Activated naive CD4-positive, alpha-beta T cell treated with anti-CD3 and anti-CD28 coated beads for 36 hours (primary cell): ENCODE results near the gene PFN3. TPM values are rescaled to one million over a fixed set of nuclear protein-coding genes. Genes with fewer than 3 reads are reported as not detected.
A peak's percentile ranks its signal among the peaks of the same experiment; 100 is the strongest.
"Not testable (repeated sequence)": the region's sequence is repeated elsewhere in the genome, so short reads cannot be mapped to it uniquely, and the experiment has no call there.

Experiments used
- CTCF ChIA-PET: fragments of 350-600 bp; sonication (Branson Sonifier 250); formaldehyde crosslinking; loops from one replicate; lab custom pipeline; 2021; ENCODE audit warnings: antibody characterized with exemption; lab: Charles Lee
- DNase-seq: peaks from one replicate; pipeline ENCODE4 v3.0.0-alpha.2; 2020
- H3K27ac Mint-ChIP-seq: one replicate; pipeline ENCODE4 v1.8.0; 2021; ENCODE audit warnings: mild to moderate bottlenecking, mixed read lengths
- H3K27me3 Mint-ChIP-seq: one replicate; pipeline ENCODE4 v1.8.0; 2021; ENCODE audit warnings: low read depth, mixed read lengths
- H3K36me3 Mint-ChIP-seq: one replicate; pipeline ENCODE4 v1.8.0; 2021; ENCODE audit warnings: low read depth, mixed read lengths
- H3K4me1 Mint-ChIP-seq: one replicate; pipeline ENCODE4 v1.8.0; 2021; ENCODE audit warnings: low read depth, mixed read lengths
- H3K4me3 Mint-ChIP-seq: one replicate; pipeline ENCODE4 v1.8.0; 2021; ENCODE audit warnings: mild to moderate bottlenecking, moderate library complexity, mixed read lengths
- H3K9me3 Mint-ChIP-seq: one replicate; pipeline ENCODE4 v1.8.0; 2021; ENCODE audit warnings: mixed read lengths
- intact Hi-C: fragments of 100-400 bp; cut with micrococcal nuclease; formaldehyde crosslinking; loops from one replicate; pipeline ENCODE4 v1.15.1; 2023
- total RNA-seq, 2 experiments: library from RNA; stranded (reverse); gene quantifications; one replicate each; pipeline ENCODE4 v1.2.3, GENCODE V29; 2021

PFN3 gene
- total RNA-seq, 2 experiments from 2014 or later, result not detected

GRCh38 chr5:177428574-177429217 is 28.2 kb upstream of the PFN3 start:
- Mint-ChIP-seq H3K36me3 (peaks cover 55% of the 10 kb centered on the region), H3K27me3 (no peaks in the 10 kb centered on the region), H3K9me3 (no peaks in the 10 kb centered on the region), H3K4me3 (peak overlapping the region; percentile 95), H3K27ac (peak overlapping the region; percentile 95), H3K4me1 (peaks cover 57% of the 10 kb centered on the region)
- no peak for DNase-seq
- CTCF ChIA-PET, result interaction anchor here (0.7 to 10.3 kb wide), 5 partner anchors 15 to 116 kb away, joined by 3 to 111 read pairs (median 6); no protein-coding TSS in a partner anchor
- intact Hi-C loops, result loop anchor here (1.0 to 5.0 kb wide), 7 partner anchors 12 to 1041 kb away; partner anchors contain the start of genes HIGD2A, NOP16 and RNF44

- no peaks in the 10 kb centered on the region for H3K27me3 Mint-ChIP-seq
- H3K27ac Mint-ChIP-seq, result peak overlapping the region; percentile 95
- H3K4me3 Mint-ChIP-seq, result peak overlapping the region; percentile 95
- peaks cover 52% of the 10 kb centered on the region for H3K4me1 Mint-ChIP-seq
- H3K36me3 Mint-ChIP-seq, result peaks cover 50% of the 10 kb centered on the region
- DNase-seq, result peak; percentile 61
- CTCF ChIA-PET, result interaction anchor here (1.2 to 10.3 kb wide), 6 partner anchors 14 to 116 kb away, joined by 3 to 111 read pairs (median 5); no protein-coding TSS in a partner anchor
- H3K9me3 Mint-ChIP-seq, result no peaks in the 10 kb centered on the region
- intact Hi-C loops, result loop anchor here (2.0 to 5.0 kb wide), 3 partner anchors 65 to 1041 kb away; partner anchors contain the start of genes HIGD2A, NOP16 and RNF44
Observed at GRCh38 chr5:177427919-177428573, 27.6 kb upstream of the PFN3 start.

GRCh38 chr5:177427211-177427822 is 26.9 kb upstream of the PFN3 start:
- intact Hi-C loops, result loop anchor here (2.0 to 5.0 kb wide), 3 partner anchors 65 to 1040 kb away; partner anchors contain the start of genes HIGD2A, NOP16 and RNF44
- DNase-seq, result no peak
- CTCF ChIA-PET, result interaction anchor here (0.5 to 10.3 kb wide), 9 partner anchors 13 to 115 kb away, joined by 3 to 111 read pairs (median 4); no protein-coding TSS in a partner anchor
- Mint-ChIP-seq H3K27ac (peak overlapping the region; percentile 95), H3K4me3 (peak overlapping the region; percentile 95), H3K9me3 (no peaks in the 10 kb centered on the region), H3K4me1 (peaks cover 46% of the 10 kb centered on the region), H3K27me3 (no peaks in the 10 kb centered on the region), H3K36me3 (peaks cover 47% of the 10 kb centered on the region)

GRCh38 chr5:177426566-177427210 is 26.2 kb upstream of the PFN3 start, which contains the start of gene GRK6:
TSS of gene GRK6 (plus strand) at chr5:177426676. CDS start at chr5:177426846, 170 bp downstream.
- intact Hi-C loops, result loop anchor here (1.0 to 5.0 kb wide), 8 partner anchors 23 to 1039 kb away; partner anchors contain the start of genes HIGD2A, LMAN2, NOP16 and NSD1
- Mint-ChIP-seq H3K4me1 (peaks cover 40% of the 10 kb centered on the region), H3K4me3 (peak within 1 kb of the TSS; percentile 95), H3K9me3 (no peaks in the 10 kb centered on the region), H3K27ac (peak within 1 kb of the TSS; percentile 95), H3K27me3 (no peaks in the 10 kb centered on the region), H3K36me3 (peaks cover 43% of the 10 kb centered on the region)
- CTCF ChIA-PET, result interaction anchor here (0.5 to 10.3 kb wide), 9 partner anchors 19 to 114 kb away, joined by 3 to 111 read pairs (median 4); no protein-coding TSS in a partner anchor
- peak; percentile 79 for DNase-seq

GRCh38 chr5:177425801-177426565 is 25.5 kb upstream of the PFN3 start:
- H3K9me3 Mint-ChIP-seq, result no peaks in the 10 kb centered on the region
- peak overlapping the region; percentile 95 for H3K27ac Mint-ChIP-seq
- peaks cover 33% of the 10 kb centered on the region for H3K4me1 Mint-ChIP-seq
- CTCF ChIA-PET, result interaction anchor here (0.9 to 10.3 kb wide), 7 partner anchors 22 to 37 kb away, joined by 3 to 111 read pairs (median 5); no protein-coding TSS in a partner anchor
- DNase-seq, result peak; percentile 100
- H3K4me3 Mint-ChIP-seq, result peak overlapping the region; percentile 88
- no peaks in the 10 kb centered on the region for H3K27me3 Mint-ChIP-seq
- H3K36me3 Mint-ChIP-seq, result peaks cover 39% of the 10 kb centered on the region
- intact Hi-C loops, result loop anchor here (1.0 to 5.0 kb wide), 8 partner anchors 23 to 1039 kb away; partner anchors contain the start of genes HIGD2A, LMAN2, NOP16 and NSD1

- CTCF ChIA-PET, result interaction anchor here (1.1 to 10.3 kb wide), 7 partner anchors 12 to 35 kb away, joined by 3 to 111 read pairs (median 4); no protein-coding TSS in a partner anchor
- Mint-ChIP-seq H3K4me3 (peak overlapping the region; percentile 88), H3K27me3 (no peaks in the 10 kb centered on the region), H3K4me1 (peaks cover 26% of the 10 kb centered on the region), H3K27ac (peak overlapping the region; percentile 95), H3K9me3 (no peaks in the 10 kb centered on the region), H3K36me3 (peaks cover 32% of the 10 kb centered on the region)
- intact Hi-C loops, result loop anchor here (5.0 kb wide), 2 partner anchors 888 to 1038 kb away; partner anchors contain the start of genes HIGD2A, NOP16 and RNF44
- DNase-seq, result no peak
Observed at GRCh38 chr5:177425196-177425800, 24.8 kb upstream of the PFN3 start.

- intact Hi-C loops, result no loop called here
- Mint-ChIP-seq H3K9me3 (no peaks in the 10 kb centered on the region), H3K27ac (no peak overlapping the region), H3K4me1 (peaks cover 10% of the 10 kb centered on the region), H3K36me3 (peaks cover 16% of the 10 kb centered on the region), H3K4me3 (no peak overlapping the region), H3K27me3 (no peaks in the 10 kb centered on the region)
- CTCF ChIA-PET, result interaction anchor here (0.9 to 3.6 kb wide), 4 partner anchors 20 to 111 kb away, joined by 3 to 26 read pairs (median 8); no protein-coding TSS in a partner anchor
- no peak for DNase-seq
Observed at GRCh38 chr5:177423671-177424070, 23.2 kb upstream of the PFN3 start.

- H3K27me3 Mint-ChIP-seq, result no peaks in the 10 kb centered on the region
- CTCF ChIA-PET, result interaction anchor here (0.6 to 3.4 kb wide), 2 partner anchors 18 to 98 kb away, joined by 3 to 26 read pairs; no protein-coding TSS in a partner anchor
- H3K4me3 Mint-ChIP-seq, result no peak overlapping the region
- H3K36me3 Mint-ChIP-seq, result no peaks in the 10 kb centered on the region
- H3K27ac Mint-ChIP-seq, result no peak overlapping the region
- peaks cover 6% of the 10 kb centered on the region for H3K4me1 Mint-ChIP-seq
- DNase-seq, result no peak
- intact Hi-C loops, result no loop called here
- H3K9me3 Mint-ChIP-seq, result no peaks in the 10 kb centered on the region
Observed at GRCh38 chr5:177421062-177421798, 20.8 kb upstream of the PFN3 start.

- intact Hi-C loops, H3K4me1 Mint-ChIP-seq, H3K27ac Mint-ChIP-seq, H3K36me3 Mint-ChIP-seq, DNase-seq, H3K4me3 Mint-ChIP-seq, H3K9me3 Mint-ChIP-seq, H3K27me3 Mint-ChIP-seq, CTCF ChIA-PET: not testable (repeated sequence)
Observed at GRCh38 chr5:177420472-177420871, 20.0 kb upstream of the PFN3 start.

GRCh38 chr5:177419046-177419445 is 18.6 kb upstream of the PFN3 start:
- DNase-seq, result no peak
- no peaks in the 10 kb centered on the region for H3K36me3 Mint-ChIP-seq
- H3K4me3 Mint-ChIP-seq, result no peak overlapping the region
- H3K4me1 Mint-ChIP-seq, result peaks cover 11% of the 10 kb centered on the region
- no peaks in the 10 kb centered on the region for H3K27me3 Mint-ChIP-seq
- CTCF ChIA-PET, result interaction anchor here (1.6 kb wide), 1 partner anchor 15 kb away, joined by 5 read pairs; no protein-coding TSS in a partner anchor
- no peak overlapping the region for H3K27ac Mint-ChIP-seq
- no peaks in the 10 kb centered on the region for H3K9me3 Mint-ChIP-seq
- intact Hi-C loops, result no loop called here
